ENCODE data around the gene ZNRD2.

- TF ChIP-seq YY1 (IDR thresholded peaks at IDR 0.05; ENCODE audit: insufficient read depth, insufficient read length) (no peak), ZNF274 (IDR thresholded peaks at IDR 0.05; ENCODE audit: low read depth, low read length) (no peak), SUZ12 (IDR thresholded peaks at IDR 0.05; ENCODE audit: extremely low read depth, insufficient read depth, insufficient read length) (no peak)
These were observed 51.2 kb downstream of the ZNRD2 start for GRCh38 chr11:65621460-65621859.
